Loucy (cell line): ENCODE data around the gene AGT.

Experiments
- CTCF ChIP-seq: fragments of 200-600 bp; sonication (generic); conservative IDR thresholded peaks from 2 replicates; pipeline ENCODE4 v1.5.1; 2014; ENCODE audit warnings: mild to moderate bottlenecking, antibody characterized with exemption, low read length
- EZH2phosphoT487 ChIP-seq: fragments of 200-600 bp; IDR thresholded peaks from 2 replicates; pipeline ENCODE4 v1.6.1; 2018; ENCODE audit warnings: antibody characterized with exemption, mild to moderate bottlenecking, moderate library complexity, borderline replicate concordance

- TF ChIP-seq CTCF = no peak
- no peak for TF ChIP-seq EZH2phosphoT487
Observed at GRCh38 chr1:230677200-230677599, 36.7 kb downstream of the AGT start.
